Tracheal epithelial cell (primary cell): ENCODE results near the gene INTS15. TPM values are rescaled to one million over a fixed set of nuclear protein-coding genes. Genes with fewer than 3 reads are reported as not detected.

Source experiments
- total RNA-seq: library from RNA; depleted of rRNA; stranded (reverse); fragments of >200 nt; gene quantifications from 2 replicates; pipeline ENCODE4 v1.2.1, GENCODE V29; 2014

The INTS15 gene
- total RNA-seq, result 7.5 and 8.3 TPM in 2 replicates

DNA sequence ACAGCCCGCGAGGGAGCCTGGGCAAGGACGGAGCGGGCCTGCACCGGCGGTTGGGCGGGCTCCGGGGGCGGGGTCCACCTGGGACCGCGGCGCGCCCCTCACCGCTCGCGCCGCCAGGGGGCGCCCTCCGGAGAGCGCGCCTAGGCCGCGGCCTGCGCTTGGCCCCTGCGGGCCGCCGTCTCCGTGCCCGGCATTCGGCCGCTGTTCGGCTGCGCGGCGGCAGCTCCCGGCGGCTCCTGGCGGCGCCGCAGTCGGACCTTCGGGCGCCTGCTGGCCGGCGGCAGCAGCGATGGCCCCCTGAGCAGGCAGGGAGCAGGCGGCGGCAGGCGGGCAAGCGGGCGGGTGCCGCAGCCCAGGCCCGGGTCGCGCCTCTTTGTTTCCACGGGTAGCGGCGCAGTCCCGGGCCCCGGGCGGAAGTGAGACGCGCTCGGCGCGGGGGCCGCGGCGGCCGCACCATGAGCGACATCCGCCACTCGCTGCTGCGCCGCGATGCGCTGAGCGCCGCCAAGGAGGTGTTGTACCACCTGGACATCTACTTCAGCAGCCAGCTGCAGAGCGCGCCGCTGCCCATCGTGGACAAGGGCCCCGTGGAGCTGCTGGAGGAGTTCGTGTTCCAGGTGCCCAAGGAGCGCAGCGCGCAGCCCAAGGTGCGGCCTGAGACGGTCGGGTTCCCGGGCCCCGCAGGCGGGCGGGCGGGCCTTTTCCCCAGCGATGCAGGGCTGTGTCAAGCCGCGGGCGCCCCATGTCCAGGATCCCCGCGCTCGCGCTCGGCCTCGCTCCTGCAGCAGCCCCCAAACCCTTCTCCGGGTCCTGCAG, at the start of gene INTS15:
Gene INTS15, plus strand, starts transcription at position 193 of the 816 bp plus-strand sequence. Its CDS starts 263 bp downstream, at position 456.

DNA sequence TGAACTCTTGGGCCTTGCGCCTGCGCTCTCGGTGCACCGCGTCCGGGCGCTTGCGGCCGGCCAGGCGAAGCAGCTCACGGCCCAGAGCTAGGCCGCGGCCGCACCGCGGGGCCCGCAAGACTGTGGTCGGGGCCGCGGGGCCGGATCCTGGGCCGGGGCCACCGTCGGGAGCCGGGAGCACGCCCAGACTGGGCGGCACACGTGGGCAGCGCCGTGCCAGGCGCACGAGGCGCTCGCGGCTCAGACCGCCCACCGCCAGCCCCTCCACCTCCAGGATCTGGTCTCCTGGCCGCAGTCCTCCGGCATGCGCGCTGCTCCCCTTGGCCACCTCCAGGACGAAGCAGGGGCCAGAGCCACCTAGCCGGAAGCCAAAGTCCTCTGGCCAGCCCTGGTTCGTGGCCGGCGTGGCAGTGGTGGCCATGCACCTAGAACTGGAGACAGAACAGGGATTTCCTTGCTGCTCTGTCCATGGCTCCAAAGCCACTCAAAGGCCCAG, 38.8 kb upstream of the INTS15 start, which contains the start of gene GRID2IP:
Gene GRID2IP, minus strand, starts transcription at position 446 of the 496 bp plus-strand sequence. Its CDS starts 25 bp downstream, at position 421.

DNA sequence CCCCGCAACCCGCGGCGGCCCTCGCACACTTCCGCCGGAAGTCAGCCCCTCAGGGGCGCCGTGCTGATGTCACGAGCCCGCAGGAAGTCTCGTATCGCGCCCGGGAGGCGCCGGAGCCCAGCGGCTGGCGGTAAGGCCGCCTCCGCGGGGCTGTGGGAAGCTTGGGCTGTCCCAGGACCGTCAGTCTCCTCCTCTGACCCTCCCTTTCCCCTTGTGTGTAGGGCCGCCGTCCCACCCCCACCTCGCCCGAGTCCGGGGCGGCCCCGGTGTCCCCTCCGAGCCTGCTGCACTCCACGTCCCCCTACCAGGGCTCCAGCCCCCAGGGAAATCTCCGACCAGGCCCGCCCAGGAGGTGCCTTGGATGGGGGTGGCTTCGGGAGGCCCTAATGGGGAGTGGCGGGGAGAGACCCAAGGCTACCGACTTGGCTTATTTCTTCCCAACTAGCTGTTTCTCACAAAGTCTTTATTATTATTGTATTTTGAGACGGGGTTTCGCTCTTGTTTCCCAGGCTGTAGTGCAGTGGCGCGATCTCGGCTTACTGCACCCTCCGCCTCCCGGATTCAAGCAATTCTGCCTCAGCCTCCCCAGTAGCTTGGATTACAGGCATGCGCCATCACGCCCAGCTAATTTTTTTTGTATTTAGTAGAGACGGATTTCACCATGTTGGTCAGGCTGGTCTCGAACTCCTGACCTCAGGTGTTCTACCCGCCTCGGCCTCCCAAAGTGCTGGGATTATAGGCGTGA, 12.3 kb upstream of the INTS15 start, which contains the start of gene ZDHHC4:
Gene ZDHHC4, plus strand, starts transcription at position 86 of the 745 bp plus-strand sequence. CDS start 3,108 bp downstream, outside the sequence.

DNA sequence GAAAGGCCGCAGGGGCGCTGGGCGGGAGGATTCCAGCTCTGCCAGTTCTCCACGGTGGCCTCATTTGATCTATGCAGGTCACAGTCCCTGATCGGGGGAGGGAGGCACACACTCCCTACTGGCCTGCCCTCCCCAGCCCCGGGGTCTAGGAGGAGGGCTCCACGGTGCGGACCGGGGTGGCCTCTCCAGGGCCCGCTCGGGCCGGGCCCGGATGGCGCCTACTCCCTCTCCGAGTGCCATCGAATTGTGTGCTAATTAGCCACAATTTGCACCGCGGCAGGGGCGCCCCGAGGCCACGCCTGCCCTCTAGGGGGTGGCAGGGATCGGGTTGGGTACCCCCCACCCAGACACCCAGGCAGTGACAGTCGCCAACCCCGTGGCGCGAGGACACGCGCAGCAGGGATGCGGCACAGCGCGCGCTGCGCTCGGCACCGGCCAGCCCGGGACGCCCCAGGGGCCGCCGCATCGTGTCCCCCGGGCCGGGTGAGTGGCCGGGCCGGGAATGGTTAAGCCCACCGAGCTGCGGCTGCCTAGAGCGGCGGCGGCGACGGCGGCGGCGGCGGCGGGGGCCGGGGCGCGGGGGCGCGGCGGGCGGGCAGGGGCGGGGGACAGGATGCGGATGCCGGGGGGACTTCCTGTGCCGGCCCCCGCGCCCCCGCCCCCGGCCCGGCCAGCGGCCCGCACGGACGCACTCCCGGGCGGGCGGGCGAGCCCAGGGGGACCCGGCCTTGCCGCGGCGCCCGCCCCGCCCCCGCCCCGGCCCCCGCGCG, 25.3 kb downstream of the INTS15 start, which contains the start of gene ZNF853:
Gene ZNF853, plus strand, starts transcription at position 658 of the 770 bp plus-strand sequence. CDS start 565 bp downstream, outside the sequence.

DNA sequence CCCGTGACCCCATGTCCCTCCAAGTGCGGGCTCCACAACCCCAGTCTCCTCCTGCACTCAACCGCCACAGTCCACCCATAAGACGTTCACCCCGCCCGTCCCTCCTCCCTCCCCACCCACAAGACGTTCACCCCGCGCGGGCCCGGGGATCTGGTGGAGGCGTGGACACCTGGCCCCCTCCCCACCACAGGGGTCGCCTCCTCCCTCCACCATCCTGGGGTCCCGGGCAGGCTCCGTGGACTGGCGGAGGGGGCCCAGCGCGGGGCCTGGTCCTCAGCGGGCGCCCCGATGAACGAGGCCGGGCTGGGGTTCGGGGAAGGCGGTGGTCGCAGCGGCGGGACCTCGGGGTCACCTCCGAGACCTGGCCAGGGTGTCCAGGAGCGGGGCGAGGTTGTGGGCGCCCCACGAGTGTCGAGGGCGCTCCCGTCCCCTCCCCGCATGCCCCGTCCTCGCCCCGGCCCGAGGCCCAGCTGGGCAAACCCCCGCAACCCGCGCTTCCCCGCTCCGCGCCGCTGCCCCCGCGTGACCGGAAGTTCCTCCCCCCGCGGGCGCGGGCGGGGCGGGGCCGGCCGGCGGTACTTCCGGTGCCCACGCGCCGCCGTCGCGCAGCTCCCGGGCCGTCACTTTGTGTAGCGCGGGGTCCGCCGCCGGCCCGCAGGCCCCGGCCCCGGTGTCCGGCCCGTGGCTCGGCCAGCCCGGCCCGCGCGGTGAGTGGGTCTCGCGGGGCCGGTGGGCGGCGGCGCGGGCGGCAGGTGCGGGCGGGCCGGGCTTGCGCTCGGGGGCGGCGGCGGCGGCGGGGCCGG, 47.1 kb downstream of the INTS15 start, which contains the start of gene ZNF316:
Gene ZNF316, plus strand, starts transcription at position 578 of the 803 bp plus-strand sequence. CDS start 5,092 bp downstream, outside the sequence.

Other genes starting within 250 kb of the INTS15 start
- gene FAM220A, start 241.1 kb upstream of the INTS15 start, total RNA-seq, result 37.1 and 44.8 TPM in 2 replicates
- 96.6 and 97.4 TPM in 2 replicates for gene RAC1, start 215.5 kb upstream of the INTS15 start, total RNA-seq
- 18.6 and 22.0 TPM in 2 replicates for gene DAGLB, start 142.1 kb upstream of the INTS15 start, total RNA-seq
- 70.1 and 94.5 TPM in 2 replicates for gene KDELR2, start 105.9 kb upstream of the INTS15 start, total RNA-seq
- gene GRID2IP, start 38.6 kb upstream of the INTS15 start, total RNA-seq, result 0.24 TPM in 1 of 2 replicates, not detected in the other
- 52.8 and 96.1 TPM in 2 replicates for gene ZDHHC4, start 12.6 kb upstream of the INTS15 start, total RNA-seq
- 0.85 and 2.2 TPM in 2 replicates for gene ZNF853, start 25.6 kb downstream of the INTS15 start, total RNA-seq
- 15.6 and 19.0 TPM in 2 replicates for gene ZNF316, start 47.3 kb downstream of the INTS15 start, total RNA-seq
- gene ZNF12, start 116.9 kb downstream of the INTS15 start, total RNA-seq, result 13.9 and 19.5 TPM in 2 replicates
- gene RSPH10B2, start 164.1 kb downstream of the INTS15 start, total RNA-seq, result 0.21 TPM in 1 of 2 replicates, not detected in the other
- gene CCZ1B, start 236.3 kb downstream of the INTS15 start, total RNA-seq, result 31.1 and 61.0 TPM in 2 replicates